Activated naive CD4-positive, alpha-beta T cell treated with anti-CD3 and anti-CD28 coated beads for 36 hours (primary cell): ENCODE data around the gene IGSF9B. TPM values are rescaled to one million over a fixed set of nuclear protein-coding genes. Genes with fewer than 3 reads are reported as not detected.
"Not testable (repeated sequence)": the region's sequence is repeated elsewhere in the genome, so short reads cannot be mapped to it uniquely, and the experiment has no call there.

Experiments used
- CTCF ChIA-PET: fragments of 350-600 bp; sonication (Branson Sonifier 250); formaldehyde crosslinking; loops from one replicate; lab custom pipeline; 2021; ENCODE audit warnings: antibody characterized with exemption; lab: Charles Lee
- DNase-seq: peaks from one replicate; pipeline ENCODE4 v3.0.0-alpha.2; 2020
- H3K27ac Mint-ChIP-seq: one replicate; pipeline ENCODE4 v1.8.0; 2021; ENCODE audit warnings: mild to moderate bottlenecking, mixed read lengths
- H3K27me3 Mint-ChIP-seq: one replicate; pipeline ENCODE4 v1.8.0; 2021; ENCODE audit warnings: low read depth, mixed read lengths
- H3K36me3 Mint-ChIP-seq: one replicate; pipeline ENCODE4 v1.8.0; 2021; ENCODE audit warnings: low read depth, mixed read lengths
- H3K4me1 Mint-ChIP-seq: one replicate; pipeline ENCODE4 v1.8.0; 2021; ENCODE audit warnings: low read depth, mixed read lengths
- H3K4me3 Mint-ChIP-seq: one replicate; pipeline ENCODE4 v1.8.0; 2021; ENCODE audit warnings: mild to moderate bottlenecking, moderate library complexity, mixed read lengths
- H3K9me3 Mint-ChIP-seq: one replicate; pipeline ENCODE4 v1.8.0; 2021; ENCODE audit warnings: mixed read lengths
- intact Hi-C: fragments of 100-400 bp; cut with micrococcal nuclease; formaldehyde crosslinking; loops from one replicate; pipeline ENCODE4 v1.15.1; 2023
- total RNA-seq, 2 experiments: library from RNA; stranded (reverse); gene quantifications; one replicate each; pipeline ENCODE4 v1.2.3, GENCODE V29; 2021

The IGSF9B gene, protein sequence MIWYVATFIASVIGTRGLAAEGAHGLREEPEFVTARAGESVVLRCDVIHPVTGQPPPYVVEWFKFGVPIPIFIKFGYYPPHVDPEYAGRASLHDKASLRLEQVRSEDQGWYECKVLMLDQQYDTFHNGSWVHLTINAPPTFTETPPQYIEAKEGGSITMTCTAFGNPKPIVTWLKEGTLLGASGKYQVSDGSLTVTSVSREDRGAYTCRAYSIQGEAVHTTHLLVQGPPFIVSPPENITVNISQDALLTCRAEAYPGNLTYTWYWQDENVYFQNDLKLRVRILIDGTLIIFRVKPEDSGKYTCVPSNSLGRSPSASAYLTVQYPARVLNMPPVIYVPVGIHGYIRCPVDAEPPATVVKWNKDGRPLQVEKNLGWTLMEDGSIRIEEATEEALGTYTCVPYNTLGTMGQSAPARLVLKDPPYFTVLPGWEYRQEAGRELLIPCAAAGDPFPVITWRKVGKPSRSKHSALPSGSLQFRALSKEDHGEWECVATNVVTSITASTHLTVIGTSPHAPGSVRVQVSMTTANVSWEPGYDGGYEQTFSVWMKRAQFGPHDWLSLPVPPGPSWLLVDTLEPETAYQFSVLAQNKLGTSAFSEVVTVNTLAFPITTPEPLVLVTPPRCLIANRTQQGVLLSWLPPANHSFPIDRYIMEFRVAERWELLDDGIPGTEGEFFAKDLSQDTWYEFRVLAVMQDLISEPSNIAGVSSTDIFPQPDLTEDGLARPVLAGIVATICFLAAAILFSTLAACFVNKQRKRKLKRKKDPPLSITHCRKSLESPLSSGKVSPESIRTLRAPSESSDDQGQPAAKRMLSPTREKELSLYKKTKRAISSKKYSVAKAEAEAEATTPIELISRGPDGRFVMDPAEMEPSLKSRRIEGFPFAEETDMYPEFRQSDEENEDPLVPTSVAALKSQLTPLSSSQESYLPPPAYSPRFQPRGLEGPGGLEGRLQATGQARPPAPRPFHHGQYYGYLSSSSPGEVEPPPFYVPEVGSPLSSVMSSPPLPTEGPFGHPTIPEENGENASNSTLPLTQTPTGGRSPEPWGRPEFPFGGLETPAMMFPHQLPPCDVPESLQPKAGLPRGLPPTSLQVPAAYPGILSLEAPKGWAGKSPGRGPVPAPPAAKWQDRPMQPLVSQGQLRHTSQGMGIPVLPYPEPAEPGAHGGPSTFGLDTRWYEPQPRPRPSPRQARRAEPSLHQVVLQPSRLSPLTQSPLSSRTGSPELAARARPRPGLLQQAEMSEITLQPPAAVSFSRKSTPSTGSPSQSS (N-terminal part only)
- total RNA-seq, result 10 to 100 TPM; 26.5 to 34.0 TPM

DNA sequence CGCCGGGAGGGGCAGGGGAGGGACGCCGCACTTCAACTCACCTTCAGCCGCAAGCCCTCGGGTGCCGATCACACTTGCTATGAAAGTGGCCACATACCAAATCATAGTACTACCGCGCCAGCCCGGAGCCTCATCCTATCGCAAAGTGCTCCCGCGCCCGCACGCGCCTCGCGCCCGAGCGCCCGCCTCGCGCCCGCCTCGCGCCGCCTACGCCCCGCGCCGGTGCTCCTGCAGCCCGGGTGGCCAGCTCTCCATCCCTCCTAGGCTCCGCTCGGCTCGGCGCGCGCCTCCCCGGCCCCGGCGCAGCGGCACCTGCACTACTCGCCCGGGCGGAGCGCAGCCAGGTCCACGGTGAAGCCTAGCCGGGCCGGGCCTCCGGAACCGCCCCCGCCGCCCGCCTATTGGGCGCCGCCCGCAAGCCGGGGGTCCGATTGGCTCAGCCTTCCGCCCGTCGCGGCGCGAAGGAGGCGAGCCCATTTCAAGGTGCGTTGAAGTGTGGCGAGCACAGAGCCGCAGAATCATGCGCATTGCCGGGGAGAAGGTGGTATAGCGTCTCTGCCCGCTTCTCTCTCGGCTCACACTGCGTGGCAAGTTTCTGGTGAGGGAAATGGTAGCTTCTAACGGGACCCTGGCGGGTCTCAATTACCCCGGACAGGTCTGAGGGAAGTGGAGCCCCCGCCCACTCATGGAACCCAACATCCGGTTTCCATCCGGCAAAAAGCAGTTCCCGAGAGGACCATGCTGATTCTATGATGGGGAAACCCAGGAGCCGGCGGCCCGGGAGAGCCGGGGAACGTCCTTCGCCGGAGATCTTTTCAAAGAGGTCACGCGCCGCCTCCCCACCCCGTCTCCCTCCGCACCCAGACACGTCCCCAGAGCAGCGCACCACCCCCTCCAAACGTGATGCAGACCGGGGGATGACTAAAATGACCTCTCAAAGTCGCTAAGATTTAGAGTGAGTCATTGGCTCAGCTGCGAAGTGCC is at the start of gene IGSF9B:
IGSF9B (minus strand) TSS at position 319 of the 984 bp plus-strand sequence; CDS start at position 105, 214 bp downstream.
- Mint-ChIP-seq H3K36me3 (no peaks in the 10 kb centered on the region), H3K4me1 (peaks cover 45% of the 10 kb centered on the region), H3K4me3 (peak within 1 kb of the TSS; percentile 85), H3K27me3 (no peaks in the 10 kb centered on the region), H3K9me3 (no peaks in the 10 kb centered on the region), H3K27ac (peak within 1 kb of the TSS; percentile 86)
- peak; percentile 91 for DNase-seq
- intact Hi-C loops, result loop anchor here (1.0 kb wide), 4 partner anchors 12 to 267 kb away; partner anchors contain the start of gene VPS26B
- CTCF ChIA-PET, result interaction anchor here (1.4 kb wide), 2 partner anchors 9 to 29 kb away, joined by 5 to 8 read pairs; no protein-coding TSS in a partner anchor

DNA sequence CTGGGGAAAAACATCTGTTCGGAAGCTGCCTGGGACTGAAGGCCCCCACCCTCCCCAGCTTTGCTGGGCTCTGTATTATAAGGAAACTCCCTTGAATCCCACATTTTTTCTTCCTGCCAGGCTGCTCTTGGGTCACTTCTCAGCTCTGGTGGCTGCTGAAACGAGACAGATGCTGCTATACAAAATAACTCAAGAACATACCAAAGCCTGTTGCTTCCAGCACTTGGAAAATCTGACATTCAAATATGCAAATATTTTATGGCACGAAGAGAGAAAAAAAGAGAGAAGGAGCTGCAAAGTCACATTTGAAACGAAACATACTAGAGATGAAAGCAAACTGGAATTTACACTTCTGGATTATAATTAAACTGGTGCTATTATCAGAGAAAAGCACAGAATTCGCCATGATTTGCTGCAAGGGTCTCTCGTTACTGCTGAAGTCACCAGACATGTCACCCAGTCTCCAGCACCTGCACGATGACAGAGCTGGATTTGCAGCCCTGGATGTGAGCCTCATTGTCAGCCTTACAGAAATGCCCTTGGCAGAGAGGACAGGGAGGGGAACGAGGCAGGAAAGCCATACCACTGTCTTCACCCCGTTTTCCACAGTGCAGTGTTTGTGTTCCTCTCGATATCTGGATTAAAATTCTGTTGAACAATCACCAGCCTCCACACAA is 47.9 kb upstream of the IGSF9B start:
- H3K4me3 Mint-ChIP-seq, result no peak overlapping the region

DNA sequence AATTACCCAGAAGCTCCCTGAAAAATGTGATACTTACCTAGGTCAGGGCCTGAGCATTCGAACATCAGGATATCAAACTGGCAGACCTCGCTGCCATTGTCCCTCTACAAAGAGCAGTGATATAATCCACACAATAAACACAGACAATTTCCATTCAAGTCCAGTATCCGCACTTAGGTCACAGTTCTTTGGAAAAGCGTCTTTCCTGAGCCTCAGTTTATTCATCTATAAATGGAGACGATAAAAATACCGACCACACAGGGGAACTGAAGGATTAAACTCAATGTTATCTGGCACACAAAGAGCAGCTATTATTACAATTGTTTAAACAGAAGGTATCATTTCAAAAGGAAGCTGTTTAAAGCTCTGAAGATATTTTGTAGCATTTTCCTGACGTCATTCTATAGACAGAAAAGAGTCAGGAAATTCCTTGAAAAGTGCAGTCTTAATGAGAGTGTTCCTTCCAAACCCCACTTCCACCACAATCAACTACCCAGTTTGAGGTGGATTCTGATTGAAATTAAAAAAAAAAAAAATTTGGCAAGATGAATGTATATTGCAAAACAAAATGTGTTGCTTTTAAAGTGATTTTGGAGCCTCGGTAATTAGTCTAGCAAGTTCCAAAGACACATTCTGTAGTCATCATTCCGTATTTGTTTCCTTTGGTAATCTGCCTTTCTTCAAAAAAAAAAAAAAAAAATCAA is 47.2 kb upstream of the IGSF9B start:
- Mint-ChIP-seq H3K27me3 (no peaks in the 10 kb centered on the region), H3K9me3 (no peaks in the 10 kb centered on the region), H3K27ac (no peak overlapping the region), H3K36me3 (no peaks in the 10 kb centered on the region), H3K4me3 (no peak overlapping the region), H3K4me1 (no peaks in the 10 kb centered on the region)
- intact Hi-C loops, result no loop called here
- DNase-seq, result no peak
- CTCF ChIA-PET, result no interaction called here

More for the DNA sequence above, 47.9 kb upstream of the IGSF9B start:
- Mint-ChIP-seq H3K4me1 (no peaks in the 10 kb centered on the region), H3K36me3 (no peaks in the 10 kb centered on the region), H3K27me3 (no peaks in the 10 kb centered on the region), H3K9me3 (no peaks in the 10 kb centered on the region), H3K27ac (no peak overlapping the region)
- intact Hi-C loops, result no loop called here
- CTCF ChIA-PET, result no interaction called here
- DNase-seq, result no peak

DNA sequence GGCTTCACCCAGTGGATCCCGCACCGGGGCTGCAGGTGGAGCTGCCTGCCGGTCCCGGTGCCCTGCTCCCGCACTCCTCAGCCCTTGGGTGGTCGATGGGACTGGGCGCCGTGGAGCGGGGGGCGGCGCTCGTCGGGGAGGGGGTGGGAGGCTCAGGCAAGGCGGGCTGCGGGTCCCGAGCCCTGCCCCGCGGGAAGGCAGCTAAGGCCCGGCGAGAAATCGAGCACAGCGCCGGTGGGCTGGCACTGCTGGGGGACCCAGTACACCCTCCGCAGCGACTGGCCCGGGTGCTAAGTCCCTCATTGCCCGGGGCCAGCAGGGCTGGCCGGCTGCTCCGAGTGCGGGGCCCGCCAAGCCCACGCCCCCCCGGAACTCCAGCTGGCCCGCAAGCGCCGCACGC is 46.1 kb upstream of the IGSF9B start:
- H3K4me3 Mint-ChIP-seq, H3K36me3 Mint-ChIP-seq, H3K9me3 Mint-ChIP-seq, H3K27ac Mint-ChIP-seq, DNase-seq, CTCF ChIA-PET, H3K27me3 Mint-ChIP-seq, intact Hi-C loops, H3K4me1 Mint-ChIP-seq: not testable (repeated sequence)

DNA sequence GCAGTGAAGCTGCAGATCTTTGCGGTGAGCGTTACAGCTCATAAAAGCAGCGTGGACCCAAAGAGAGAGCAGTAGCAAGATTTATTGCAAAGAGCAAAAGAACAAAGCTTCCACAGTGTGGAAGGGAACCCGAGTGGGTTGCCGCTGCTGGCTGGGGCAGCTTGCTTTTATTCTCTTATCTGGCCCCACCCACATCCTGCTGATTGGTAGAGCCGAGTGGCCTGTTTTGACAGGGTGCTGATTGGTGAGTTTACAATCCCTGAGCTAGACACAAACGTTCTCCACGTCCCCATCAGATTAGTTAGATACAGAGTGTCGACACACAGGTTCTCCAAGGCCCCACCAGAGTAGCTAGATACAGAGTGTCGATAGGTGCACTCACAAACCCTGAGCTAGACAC is 45.6 kb upstream of the IGSF9B start:
- H3K4me3 Mint-ChIP-seq, H3K36me3 Mint-ChIP-seq, H3K9me3 Mint-ChIP-seq, H3K27ac Mint-ChIP-seq, H3K27me3 Mint-ChIP-seq, intact Hi-C loops, H3K4me1 Mint-ChIP-seq, DNase-seq, CTCF ChIA-PET: not testable (repeated sequence)

DNA sequence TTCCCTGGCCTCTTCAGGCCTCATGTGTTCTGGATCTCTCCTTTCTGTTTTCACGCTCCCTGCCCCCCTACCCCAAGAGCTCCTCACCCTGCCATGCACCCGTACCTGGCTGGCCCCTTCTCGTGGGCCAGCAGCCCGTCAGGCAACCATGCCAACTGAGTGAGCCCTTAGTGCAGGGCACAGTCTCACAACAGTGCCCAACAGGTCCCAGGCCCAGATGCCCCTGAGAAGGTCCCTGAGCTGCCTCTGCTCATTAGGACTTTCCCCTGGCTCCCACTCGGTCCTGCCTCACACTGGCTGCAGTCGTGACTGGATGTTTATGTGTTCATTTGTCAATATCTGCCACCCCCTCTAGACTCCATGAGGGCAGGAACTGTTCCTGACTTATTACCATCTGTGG is 44.8 kb upstream of the IGSF9B start:
- Mint-ChIP-seq H3K36me3 (no peaks in the 10 kb centered on the region), H3K9me3 (no peaks in the 10 kb centered on the region), H3K27me3 (no peaks in the 10 kb centered on the region), H3K27ac (no peak overlapping the region), H3K4me3 (no peak overlapping the region), H3K4me1 (no peaks in the 10 kb centered on the region)
- CTCF ChIA-PET, result no interaction called here
- intact Hi-C loops, result no loop called here
- DNase-seq, result no peak

DNA sequence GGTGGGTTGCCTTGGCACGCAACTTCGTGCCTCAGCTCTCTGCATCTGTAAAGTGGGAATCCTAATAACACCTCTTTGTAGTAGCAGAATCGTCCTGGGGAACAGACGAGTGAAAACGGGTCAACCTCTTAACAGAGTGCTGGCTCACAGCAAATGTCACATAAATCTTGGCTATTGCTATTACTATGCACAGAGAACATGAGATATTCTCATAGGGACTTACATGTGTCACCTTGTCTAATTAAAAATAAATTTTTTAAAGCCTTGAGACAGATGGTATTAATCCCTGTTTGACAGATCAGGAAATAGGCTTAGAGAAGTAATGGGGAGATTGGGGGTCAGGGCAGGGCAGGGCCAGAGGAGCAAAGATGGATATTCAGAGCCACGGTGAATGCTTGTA is 44.3 kb upstream of the IGSF9B start:
- CTCF ChIA-PET, result no interaction called here
- H3K27me3 Mint-ChIP-seq, result no peaks in the 10 kb centered on the region

DNA sequence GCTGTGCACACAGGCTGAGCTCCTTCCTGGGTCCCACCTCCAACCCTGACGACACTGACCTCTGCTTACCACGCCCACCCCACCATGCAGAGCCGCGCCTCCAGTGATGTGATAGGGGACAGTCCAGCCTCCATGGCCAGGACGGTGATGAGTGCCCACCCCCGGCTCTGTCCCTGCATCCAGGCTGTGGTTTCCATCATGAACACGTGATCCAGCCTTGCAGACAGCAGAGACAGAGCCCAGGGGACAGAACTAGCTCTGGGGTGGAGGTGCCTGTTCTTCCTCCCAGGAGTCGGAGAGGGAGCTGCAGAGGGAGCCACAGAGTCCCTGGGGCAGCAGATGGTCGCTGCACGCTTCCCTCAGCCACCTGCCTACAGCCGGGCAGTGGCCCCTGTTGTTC is 42.6 kb upstream of the IGSF9B start:
- DNase-seq, result no peak
- H3K27ac Mint-ChIP-seq, result no peak overlapping the region
- no peaks in the 10 kb centered on the region for H3K4me1 Mint-ChIP-seq
- H3K9me3 Mint-ChIP-seq, result no peaks in the 10 kb centered on the region
- H3K27me3 Mint-ChIP-seq, result no peaks in the 10 kb centered on the region
- H3K36me3 Mint-ChIP-seq, result no peaks in the 10 kb centered on the region
- CTCF ChIA-PET, result no interaction called here
- no peak overlapping the region for H3K4me3 Mint-ChIP-seq
- intact Hi-C loops, result no loop called here

More for the DNA sequence above, 44.3 kb upstream of the IGSF9B start:
- Mint-ChIP-seq H3K4me3 (no peak overlapping the region), H3K36me3 (no peaks in the 10 kb centered on the region), H3K27ac (no peak overlapping the region), H3K4me1 (no peaks in the 10 kb centered on the region), H3K9me3 (no peaks in the 10 kb centered on the region)
- DNase-seq, result no peak
- intact Hi-C loops, result no loop called here

DNA sequence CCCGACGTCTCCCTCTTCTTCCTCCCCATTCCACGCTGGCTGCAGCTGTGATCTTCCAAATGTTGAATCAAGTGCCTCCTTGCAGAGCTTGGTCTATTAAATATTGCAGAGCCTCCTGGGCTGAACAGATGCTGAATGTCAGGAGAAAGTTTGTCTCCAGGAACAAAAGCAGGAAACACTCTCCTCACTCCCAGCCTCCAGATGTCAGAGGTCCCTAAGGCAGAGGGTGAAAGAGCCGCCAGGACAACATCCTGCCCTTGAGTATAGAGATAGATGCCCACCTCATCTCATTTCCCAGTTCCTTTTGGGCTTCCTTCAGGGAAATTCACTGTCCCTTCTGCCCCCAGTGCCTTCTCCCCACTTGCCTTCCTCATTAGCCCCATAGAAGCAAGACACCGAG is 40.8 kb upstream of the IGSF9B start:
- CTCF ChIA-PET, result no interaction called here
- no peak overlapping the region for H3K27ac Mint-ChIP-seq
- no peaks in the 10 kb centered on the region for H3K4me1 Mint-ChIP-seq
- intact Hi-C loops, result no loop called here
- no peak overlapping the region for H3K4me3 Mint-ChIP-seq
- H3K9me3 Mint-ChIP-seq, result no peaks in the 10 kb centered on the region
- DNase-seq, result no peak
- H3K36me3 Mint-ChIP-seq, result no peaks in the 10 kb centered on the region
- no peaks in the 10 kb centered on the region for H3K27me3 Mint-ChIP-seq

DNA sequence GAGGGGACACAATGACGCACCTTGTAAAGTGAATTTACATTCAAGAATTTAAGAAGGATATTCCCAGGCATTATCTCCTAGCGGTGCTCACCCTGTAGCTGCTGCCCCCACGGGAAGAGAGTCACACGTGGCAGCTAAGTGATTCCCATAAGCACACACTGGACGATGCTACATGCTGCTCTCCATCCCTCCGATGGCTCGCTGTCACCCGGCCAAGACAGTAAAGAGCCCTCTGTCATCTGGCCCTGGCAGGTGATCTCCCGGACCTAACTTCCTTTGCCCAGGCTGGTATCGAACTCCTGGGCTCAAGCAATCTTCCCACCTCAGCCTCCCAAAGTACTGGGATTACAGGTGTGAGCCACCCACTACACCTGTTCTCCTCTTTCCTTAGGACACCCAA is 39.9 kb upstream of the IGSF9B start:
- H3K36me3 Mint-ChIP-seq, result no peaks in the 10 kb centered on the region
- H3K9me3 Mint-ChIP-seq, result no peaks in the 10 kb centered on the region
- CTCF ChIA-PET, result no interaction called here
- no peak overlapping the region for H3K4me3 Mint-ChIP-seq
- no peaks in the 10 kb centered on the region for H3K27me3 Mint-ChIP-seq
- no peaks in the 10 kb centered on the region for H3K4me1 Mint-ChIP-seq
- no peak for DNase-seq
- intact Hi-C loops, result no loop called here
- no peak overlapping the region for H3K27ac Mint-ChIP-seq
